Measurements from ENCODE around the gene LDHB.

DNA sequence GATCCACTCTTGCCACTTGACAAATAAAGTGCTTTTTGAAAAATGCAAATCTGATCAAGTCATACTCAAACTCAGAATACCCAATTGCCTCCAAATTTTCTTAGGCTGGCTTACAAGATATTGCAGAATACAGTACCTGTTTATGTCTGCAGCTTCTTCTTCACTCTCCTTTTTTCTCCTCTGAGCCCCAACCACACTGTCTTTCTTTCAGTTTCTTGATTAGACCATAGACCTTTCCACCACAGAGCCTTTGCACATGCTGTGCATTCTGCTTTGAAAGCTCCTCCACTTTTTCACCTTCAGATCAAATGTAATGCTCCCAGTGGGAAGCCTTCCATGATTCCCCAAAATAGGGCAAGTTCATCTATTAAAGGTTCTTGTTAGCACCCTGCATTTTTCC, 39.1 kb downstream of the LDHB start:
- TF ChIP-seq CTCF (IDR thresholded peaks at IDR 0.05) (no peak), POLR2A (IDR thresholded peaks at IDR 0.05) (no peak)
